ENCODE results near the gene NDUFB10. TPM values are rescaled to one million over a fixed set of nuclear protein-coding genes. Genes with fewer than 3 reads are reported as not detected.

The NDUFB10 gene
- total RNA-seq, 2 donors from 2014 or later = 65.3 to 122 TPM

DNA sequence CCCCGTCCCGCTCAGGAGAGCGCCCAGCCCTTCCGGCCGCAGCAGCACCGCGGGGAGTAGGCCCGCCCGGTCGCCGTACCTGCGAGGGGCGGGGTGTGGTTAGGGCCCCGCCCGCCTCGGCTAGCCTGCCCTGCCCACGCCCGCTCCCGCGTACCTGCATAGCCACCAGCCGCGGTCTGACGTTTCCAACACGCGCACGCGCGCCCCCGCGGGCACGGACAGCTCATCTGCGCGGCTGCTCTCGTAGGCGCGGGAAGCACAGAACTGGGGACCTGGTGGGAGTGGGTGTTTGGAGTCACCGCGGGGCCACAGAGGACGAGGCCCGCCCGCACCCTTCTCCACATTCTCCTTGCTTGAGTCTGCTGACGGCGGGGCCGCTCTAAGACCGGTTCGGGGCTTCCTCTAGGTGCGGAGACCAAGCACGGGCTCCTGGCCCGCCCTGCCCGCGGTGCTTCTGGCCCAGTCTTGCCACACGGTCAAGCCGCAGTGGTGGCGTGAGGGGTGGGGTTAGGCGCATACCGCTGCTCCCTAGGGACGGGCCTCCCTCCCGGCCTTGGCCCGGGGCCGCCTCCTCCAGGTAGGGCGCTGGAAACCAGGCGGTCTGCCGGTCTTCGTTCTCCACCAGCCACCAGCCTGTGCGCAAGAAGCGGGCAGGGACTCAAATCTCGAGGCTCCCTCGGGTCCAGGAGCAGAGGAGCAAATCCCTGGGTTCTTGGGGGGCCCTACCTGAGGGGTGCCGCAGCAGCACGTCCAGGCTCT is 20.1 kb downstream of the NDUFB10 start:
- no peak overlapping the region for H3K27ac Mint-ChIP-seq
- H3K4me1 Mint-ChIP-seq = no peaks in the 10 kb centered on the region
- peaks cover 8% of the 10 kb centered on the region for H3K27me3 Mint-ChIP-seq
- no peaks in the 10 kb centered on the region for H3K9me3 Mint-ChIP-seq
- peaks cover 45% of the 10 kb centered on the region for H3K36me3 Mint-ChIP-seq (ENCODE audit: low read depth)
- H3K4me3 Mint-ChIP-seq = no peak overlapping the region
- ATAC-seq (replicated peaks) = no peak

DNA sequence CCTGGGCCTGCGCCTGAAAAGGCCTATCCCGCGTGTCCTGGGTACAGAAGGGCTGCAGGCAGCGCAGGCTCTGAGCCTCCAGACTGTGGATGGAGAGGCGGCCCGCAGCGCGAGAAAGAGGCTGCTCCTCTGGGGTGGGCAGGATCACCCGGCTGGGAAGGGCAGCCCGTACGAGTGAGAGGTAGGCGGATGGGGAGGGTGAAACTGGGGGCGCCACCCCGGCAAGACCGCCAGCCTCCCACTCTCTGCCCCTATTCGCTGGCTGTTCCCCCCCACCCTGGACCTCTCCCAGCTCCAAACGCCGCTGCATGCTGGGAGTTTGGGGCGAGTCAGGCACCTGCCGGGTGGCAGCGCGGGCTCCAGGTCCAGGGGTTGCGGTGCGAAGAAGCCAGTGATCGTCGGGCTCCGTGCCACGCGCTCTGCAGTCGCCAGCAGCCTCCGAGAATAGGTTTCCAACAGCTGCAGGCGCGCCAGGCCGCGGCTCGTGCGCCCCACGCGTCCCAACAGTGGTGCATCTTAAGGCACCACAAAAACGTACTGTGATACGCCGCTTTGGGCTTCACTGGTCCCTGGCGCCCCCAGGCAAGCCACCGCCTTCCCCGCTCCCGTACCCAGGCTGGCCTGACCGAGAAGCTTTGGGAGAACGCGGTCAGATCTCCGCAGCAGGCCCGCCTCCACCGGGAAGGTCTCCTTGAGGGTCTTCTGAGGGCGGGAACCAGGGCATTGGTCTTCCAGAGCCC is 20.9 kb downstream of the NDUFB10 start:
- no peak for ATAC-seq (replicated peaks)
- Mint-ChIP-seq H3K4me3 (no peak overlapping the region), H3K36me3 (ENCODE audit: low read depth) (peaks cover 37% of the 10 kb centered on the region), H3K27me3 (peaks cover 8% of the 10 kb centered on the region), H3K4me1 (no peaks in the 10 kb centered on the region), H3K27ac (no peak overlapping the region), H3K9me3 (no peaks in the 10 kb centered on the region)

DNA sequence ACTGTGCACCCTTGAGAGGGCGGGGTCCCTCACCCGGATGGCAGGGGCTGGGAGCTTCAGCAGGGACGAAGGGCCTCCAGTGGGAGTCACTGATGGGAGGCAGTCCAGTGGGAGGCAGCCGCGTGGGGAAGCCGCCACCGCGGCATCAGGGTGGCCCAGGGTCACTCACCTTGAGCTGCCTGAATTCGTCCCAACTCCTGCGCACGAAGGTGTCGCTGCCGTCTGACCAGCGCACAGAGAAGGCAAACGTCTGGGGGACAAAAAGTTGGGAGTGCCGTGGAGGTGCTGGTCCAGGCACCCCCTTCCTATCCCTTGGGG is 21.4 kb downstream of the NDUFB10 start:
- H3K9me3 Mint-ChIP-seq = no peaks in the 10 kb centered on the region
- H3K4me1 Mint-ChIP-seq = no peaks in the 10 kb centered on the region
- H3K27me3 Mint-ChIP-seq = peaks cover 8% of the 10 kb centered on the region
- ATAC-seq (replicated peaks) = no peak
- no peak overlapping the region for H3K4me3 Mint-ChIP-seq
- H3K36me3 Mint-ChIP-seq (ENCODE audit: low read depth) = peaks cover 32% of the 10 kb centered on the region
- H3K27ac Mint-ChIP-seq = no peak overlapping the region

DNA sequence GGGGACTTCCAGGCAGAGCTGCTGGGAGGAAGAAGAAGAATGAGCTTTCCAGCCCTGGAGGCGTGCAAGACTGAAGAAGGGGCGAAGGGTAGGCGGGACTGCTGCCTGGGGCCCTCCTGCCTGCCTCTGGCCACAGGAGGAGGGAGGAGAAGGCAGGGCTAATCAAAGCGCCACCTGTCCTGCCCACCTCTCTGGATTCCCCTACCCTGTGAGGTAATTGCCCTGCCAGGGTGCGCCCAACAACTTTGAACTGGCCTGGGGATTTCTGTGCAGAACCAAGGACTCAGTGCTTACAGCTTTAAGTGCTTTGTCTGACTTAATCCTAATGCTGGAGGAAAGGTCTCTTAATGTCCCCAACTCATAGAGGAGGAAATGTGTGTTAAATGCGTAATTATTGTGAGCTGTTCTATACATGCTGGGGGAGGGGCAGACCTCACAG is 22.1 kb downstream of the NDUFB10 start, which contains the start of gene NOXO1:
TSS of gene NOXO1 (minus strand) at position 72 of the 439 bp plus-strand sequence. CDS start 290 bp downstream, outside the sequence.
- Mint-ChIP-seq H3K9me3 (no peaks in the 10 kb centered on the region), H3K36me3 (ENCODE audit: low read depth) (peaks cover 25% of the 10 kb centered on the region), H3K4me3 (peak within 1 kb of the TSS; percentile 79), H3K27me3 (peaks cover 8% of the 10 kb centered on the region), H3K27ac (no peak within 1 kb of the TSS), H3K4me1 (no peaks in the 10 kb centered on the region)
- no peak for ATAC-seq (replicated peaks)

DNA sequence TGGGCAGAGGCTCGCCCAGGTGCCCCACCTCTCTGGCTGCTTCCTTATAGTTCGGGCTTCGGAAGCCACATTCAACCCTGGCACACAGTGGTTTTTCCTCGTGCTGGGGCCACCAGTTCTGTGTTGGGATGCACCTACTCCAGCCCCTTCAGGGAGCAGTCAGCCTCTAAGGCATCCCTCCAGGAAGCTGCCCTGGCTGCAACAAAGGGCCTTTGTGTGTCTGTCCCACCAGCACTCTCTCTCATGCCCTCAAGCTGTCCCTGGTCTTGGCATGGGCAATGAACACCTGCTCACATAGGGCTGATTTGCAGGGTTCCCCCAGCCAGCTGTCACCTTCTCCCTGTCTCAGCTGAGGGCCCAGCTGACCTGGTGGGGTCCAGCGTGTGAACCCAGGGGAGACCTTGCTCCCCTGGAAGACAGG is 22.7 kb downstream of the NDUFB10 start:
- Mint-ChIP-seq H3K4me1 (no peaks in the 10 kb centered on the region), H3K27ac (no peak overlapping the region), H3K4me3 (peak overlapping the region; percentile 79), H3K36me3 (ENCODE audit: low read depth) (peaks cover 19% of the 10 kb centered on the region), H3K9me3 (no peaks in the 10 kb centered on the region), H3K27me3 (peaks cover 8% of the 10 kb centered on the region)
- no peak for ATAC-seq (replicated peaks)

- Mint-ChIP-seq H3K9me3 (no peaks in the 10 kb centered on the region), H3K27me3 (peaks cover 8% of the 10 kb centered on the region), H3K4me3 (peak overlapping the region; percentile 79), H3K4me1 (no peaks in the 10 kb centered on the region), H3K36me3 (ENCODE audit: low read depth) (peaks cover 9% of the 10 kb centered on the region), H3K27ac (no peak overlapping the region)
- no peak for ATAC-seq (replicated peaks)
Measured at GRCh38 chr16:1982991-1983543, 23.7 kb downstream of the NDUFB10 start.

- Mint-ChIP-seq H3K9me3 (no peaks in the 10 kb centered on the region), H3K4me3 (peak within 1 kb of the TSS; percentile 79), H3K4me1 (no peaks in the 10 kb centered on the region), H3K27me3 (peaks cover 11% of the 10 kb centered on the region), H3K27ac (peak within 1 kb of the TSS; percentile 61), H3K36me3 (ENCODE audit: low read depth) (peaks cover 2% of the 10 kb centered on the region)
- peak; percentile 92 for ATAC-seq (replicated peaks)
Measured at GRCh38 chr16:1983544-1984346, 24.4 kb downstream of the NDUFB10 start, which contains the start of gene GFER. GFER (plus strand) TSS chr16:1984193; CDS start chr16:1984219, 26 bp downstream.

DNA sequence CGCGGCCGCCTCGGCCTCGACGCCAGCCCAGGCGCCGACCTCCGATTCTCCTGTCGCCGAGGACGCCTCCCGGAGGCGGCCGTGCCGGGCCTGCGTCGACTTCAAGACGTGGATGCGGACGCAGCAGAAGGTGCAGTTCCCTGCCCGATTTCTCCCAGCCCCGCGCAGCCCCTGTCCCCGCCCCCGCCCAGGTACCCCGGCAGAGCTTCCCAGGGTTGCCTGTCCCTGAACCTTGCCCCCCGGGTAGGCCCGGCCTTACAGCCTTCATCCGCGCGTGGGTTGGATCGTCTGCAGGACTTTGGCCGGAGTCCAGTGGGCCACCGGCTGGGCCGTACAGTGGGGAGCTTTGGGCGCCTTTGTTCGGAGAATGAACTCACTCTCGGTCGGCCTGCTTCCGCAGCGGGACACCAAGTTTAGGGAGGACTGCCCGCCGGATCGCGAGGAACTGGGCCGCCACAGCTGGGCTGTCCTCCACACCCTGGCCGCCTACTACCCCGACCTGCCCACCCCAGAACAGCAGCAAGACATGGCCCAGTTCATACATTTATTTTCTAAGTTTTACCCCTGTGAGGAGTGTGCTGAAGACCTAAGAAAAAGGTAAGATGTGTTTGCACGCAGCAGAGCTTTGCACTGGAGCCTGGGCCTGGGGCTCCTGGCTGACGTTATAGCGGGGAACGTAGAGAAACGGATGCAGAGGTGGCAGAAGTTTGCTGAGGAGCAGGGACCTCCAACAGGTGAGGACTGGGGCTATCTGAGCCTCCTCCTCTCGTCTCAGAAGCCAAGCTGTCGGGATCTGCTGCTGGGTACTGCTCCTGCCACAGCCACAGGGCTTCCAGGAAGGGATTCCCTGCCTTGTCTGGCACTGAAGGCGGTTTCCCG is 25.2 kb downstream of the NDUFB10 start:
- H3K4me3 Mint-ChIP-seq = peak overlapping the region; percentile 79
- no peaks in the 10 kb centered on the region for H3K9me3 Mint-ChIP-seq
- peak; percentile 34 for ATAC-seq (replicated peaks)
- peaks cover 14% of the 10 kb centered on the region for H3K27me3 Mint-ChIP-seq
- H3K36me3 Mint-ChIP-seq (ENCODE audit: low read depth) = no peaks in the 10 kb centered on the region
- H3K4me1 Mint-ChIP-seq = no peaks in the 10 kb centered on the region
- peak overlapping the region; percentile 61 for H3K27ac Mint-ChIP-seq

DNA sequence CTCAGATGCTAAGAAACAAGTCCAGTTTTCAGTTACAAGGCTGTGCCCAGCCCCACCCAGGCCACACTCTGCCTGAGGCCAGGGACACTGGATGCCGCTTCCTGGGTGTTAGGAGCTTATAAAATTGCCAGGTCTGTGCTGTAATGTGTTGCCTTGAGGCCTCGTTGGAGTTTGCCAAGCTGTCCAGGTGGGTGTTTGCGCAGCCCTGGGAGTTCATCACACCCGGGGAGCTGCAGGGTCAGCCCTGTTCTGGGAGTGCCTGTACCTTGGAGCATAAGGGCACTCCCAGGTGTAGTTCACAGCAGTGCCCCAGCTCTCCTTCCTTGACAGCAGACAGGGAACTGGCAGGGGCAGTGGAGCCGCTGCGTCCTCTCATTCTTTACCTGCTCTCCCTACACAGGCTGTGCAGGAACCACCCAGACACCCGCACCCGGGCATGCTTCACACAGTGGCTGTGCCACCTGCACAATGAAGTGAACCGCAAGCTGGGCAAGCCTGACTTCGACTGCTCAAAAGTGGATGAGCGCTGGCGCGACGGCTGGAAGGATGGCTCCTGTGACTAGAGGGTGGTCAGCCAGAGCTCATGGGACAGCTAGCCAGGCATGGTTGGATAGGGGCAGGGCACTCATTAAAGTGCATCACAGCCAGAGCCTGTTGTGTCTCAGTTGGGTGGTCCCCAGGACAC is 26.3 kb downstream of the NDUFB10 start:
- Mint-ChIP-seq H3K4me1 (no peaks in the 10 kb centered on the region), H3K27ac (no peak overlapping the region), H3K4me3 (peak overlapping the region; percentile 79), H3K36me3 (ENCODE audit: low read depth) (no peaks in the 10 kb centered on the region), H3K27me3 (peaks cover 14% of the 10 kb centered on the region), H3K9me3 (no peaks in the 10 kb centered on the region)
- no peak for ATAC-seq (replicated peaks)

GRCh38 chr16:1987198-1987597 is 27.9 kb downstream of the NDUFB10 start:
- peaks cover 11% of the 10 kb centered on the region for H3K27me3 Mint-ChIP-seq
- ATAC-seq (replicated peaks) = no peak
- no peaks in the 10 kb centered on the region for H3K36me3 Mint-ChIP-seq (ENCODE audit: low read depth)
- H3K9me3 Mint-ChIP-seq = no peaks in the 10 kb centered on the region
- H3K27ac Mint-ChIP-seq = no peak overlapping the region
- H3K4me1 Mint-ChIP-seq = no peaks in the 10 kb centered on the region
- H3K4me3 Mint-ChIP-seq = no peak overlapping the region

DNA sequence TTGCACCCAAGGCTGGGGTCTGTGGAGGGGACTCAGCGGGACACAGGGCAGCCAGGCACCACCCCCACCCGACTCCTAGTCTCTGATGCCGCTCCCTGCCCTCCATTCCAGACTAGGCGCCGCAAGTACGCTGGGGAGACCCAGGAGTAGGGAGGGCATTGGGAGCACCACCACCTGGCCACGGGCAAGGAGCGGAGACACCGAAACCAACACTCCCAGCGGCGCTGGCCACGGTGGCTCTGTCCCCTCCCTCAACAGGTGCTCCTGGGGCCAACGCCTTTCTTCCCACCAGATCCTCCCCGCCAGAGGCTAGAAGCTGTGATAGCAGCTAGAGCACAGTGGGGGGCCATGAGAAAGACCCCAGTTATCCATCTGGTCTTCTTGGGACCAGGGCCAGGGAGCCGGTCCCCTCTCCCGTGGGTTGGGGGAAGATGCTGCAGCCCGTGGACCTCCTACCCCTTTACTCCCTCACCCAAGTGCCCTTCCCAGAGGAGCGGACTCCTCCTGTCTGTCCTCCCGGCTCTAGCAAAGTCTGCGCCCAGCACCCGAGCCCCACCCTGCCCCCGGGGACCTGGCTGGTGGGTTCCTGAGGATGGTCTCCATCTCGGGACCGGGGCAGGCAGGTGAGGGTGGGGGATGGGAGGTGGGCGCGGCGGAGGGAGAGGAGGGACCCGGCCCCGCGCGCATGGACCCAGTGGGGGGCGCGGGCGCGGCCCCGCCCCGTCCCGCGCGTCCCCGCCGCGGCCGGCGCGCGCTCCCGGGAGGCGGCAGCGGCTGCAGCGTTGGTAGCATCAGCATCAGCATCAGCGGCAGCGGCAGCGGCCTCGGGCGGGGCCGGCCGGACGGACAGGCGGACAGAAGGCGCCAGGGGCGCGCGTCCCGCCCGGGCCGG is 30.1 kb downstream of the NDUFB10 start, which contains the start of gene SYNGR3:
TSS of gene SYNGR3 (plus strand) at position 762 of the 892 bp plus-strand sequence. CDS start 133 bp downstream, outside the sequence.
- Mint-ChIP-seq H3K27me3 (peaks cover 7% of the 10 kb centered on the region), H3K4me1 (no peaks in the 10 kb centered on the region), H3K4me3 (peak within 1 kb of the TSS; percentile 76), H3K9me3 (no peaks in the 10 kb centered on the region), H3K36me3 (ENCODE audit: low read depth) (no peaks in the 10 kb centered on the region), H3K27ac (no peak within 1 kb of the TSS)
- ATAC-seq (replicated peaks) = no peak

DNA sequence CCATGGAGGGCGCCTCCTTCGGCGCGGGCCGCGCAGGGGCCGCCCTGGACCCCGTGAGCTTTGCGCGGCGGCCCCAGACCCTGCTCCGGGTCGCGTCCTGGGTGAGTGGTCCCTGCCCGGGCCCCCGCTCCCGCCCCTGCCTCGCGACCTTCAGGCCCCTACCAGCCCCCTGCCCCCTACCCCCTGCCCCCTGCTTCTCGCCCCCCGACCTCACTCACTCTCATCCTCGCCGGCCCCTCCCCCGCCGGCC is 30.7 kb downstream of the NDUFB10 start:
- Mint-ChIP-seq H3K9me3 (no peaks in the 10 kb centered on the region), H3K4me1 (no peaks in the 10 kb centered on the region), H3K4me3 (peak overlapping the region; percentile 76), H3K27ac (no peak overlapping the region), H3K27me3 (peaks cover 7% of the 10 kb centered on the region), H3K36me3 (ENCODE audit: low read depth) (no peaks in the 10 kb centered on the region)
- no peak for ATAC-seq (replicated peaks)

Measured in activated T-helper 17 cell treated with anti-CD3 and anti-CD28 coated beads, Interleukin-2, amount 50 U/mL, for 72 hours (primary cell).